HG03469 (cell line): ENCODE results near the gene STEAP4.
A peak's percentile ranks its signal among the peaks of the same experiment; 100 is the strongest.
"Not testable (repeated sequence)": the region's sequence is repeated elsewhere in the genome, so short reads cannot be mapped to it uniquely, and the experiment has no call there.

Source experiments
- ATAC-seq: cut with Tn5 transposase; IDR thresholded peaks from one replicate; pipeline ENCODE4 v1.9.1; 2021; ENCODE audit warnings: mild to moderate bottlenecking, moderate library complexity, moderate number of reproducible peaks; ENCODE audit not compliant: unreplicated experiment

The STEAP4 gene

DNA sequence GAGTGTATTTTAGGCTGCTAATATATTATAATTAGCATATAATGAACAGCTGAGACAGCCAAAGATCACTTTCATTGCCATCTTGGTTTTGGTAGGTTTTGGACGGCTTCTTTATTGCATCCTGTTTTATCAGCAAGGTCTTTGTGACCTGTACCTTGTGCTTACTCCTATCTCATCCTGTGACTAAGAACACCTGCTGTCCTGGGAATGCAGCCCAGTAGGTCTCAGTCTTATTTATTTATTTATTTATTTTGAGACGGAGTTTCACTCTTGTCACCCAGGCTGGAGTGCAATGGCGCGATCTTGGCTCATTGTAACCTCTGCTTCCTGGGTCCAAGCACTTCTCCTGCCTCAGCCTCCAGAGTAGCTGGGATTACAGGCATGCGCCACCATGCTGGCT lies 31.8 kb downstream of the STEAP4 start:
- ATAC-seq, result not testable (repeated sequence)

DNA sequence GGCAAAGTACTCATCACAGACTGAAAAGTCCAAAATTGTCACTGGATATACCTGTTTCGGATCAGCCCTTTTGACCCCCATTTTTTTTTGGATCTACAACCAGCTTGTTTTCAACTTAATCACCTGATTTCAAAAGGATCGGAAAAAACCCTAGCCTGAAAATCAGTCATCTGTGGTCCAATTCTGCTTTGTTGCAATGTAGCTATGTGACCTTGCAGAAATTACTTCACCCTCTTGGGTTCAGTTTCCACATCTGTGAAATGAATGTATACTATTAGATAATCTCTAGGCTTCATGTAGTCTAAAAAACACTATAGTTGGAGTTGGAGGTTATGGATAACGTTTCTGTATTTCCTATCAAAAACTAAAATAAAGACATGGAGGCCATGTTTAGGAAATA lies 37.1 kb downstream of the STEAP4 start:
- no peak for ATAC-seq

DNA sequence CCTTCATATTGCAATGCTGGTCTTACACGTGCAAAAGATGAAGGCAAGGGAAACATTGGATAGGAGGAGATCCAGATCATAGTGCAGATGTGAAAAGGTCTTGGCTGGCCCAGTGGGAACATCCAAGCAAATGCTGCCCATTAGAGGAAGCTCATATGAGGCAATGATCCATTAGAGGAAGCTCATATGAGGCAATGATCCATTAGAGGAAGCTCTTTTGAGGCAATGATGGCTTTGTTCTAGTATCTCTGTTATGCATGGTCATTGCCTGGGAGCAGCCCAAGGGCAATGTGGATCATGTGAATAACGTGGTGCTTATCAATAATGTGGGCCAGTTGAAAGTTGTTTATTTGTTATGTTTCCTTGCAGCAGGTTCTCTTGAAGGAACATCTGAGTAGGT lies 37.8 kb downstream of the STEAP4 start:
- no peak for ATAC-seq

DNA sequence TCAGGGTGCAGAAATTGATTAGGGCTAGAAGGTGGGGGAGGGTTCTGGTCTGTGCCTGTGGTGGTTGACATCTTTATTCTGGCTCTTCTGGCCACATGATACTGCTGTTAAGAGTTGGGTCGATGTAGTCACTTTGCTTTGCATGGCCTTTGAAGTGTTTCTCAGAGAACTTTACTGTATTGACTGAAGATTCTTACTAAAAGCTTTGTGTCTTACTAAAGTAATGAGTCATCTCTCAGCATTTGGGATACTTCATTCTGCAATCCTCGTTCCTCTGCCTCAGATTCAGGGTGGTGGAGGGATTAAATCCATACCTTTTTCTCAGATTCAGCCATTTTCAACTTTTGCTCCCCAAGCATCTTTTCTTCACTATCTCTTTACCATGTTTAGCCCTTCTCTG lies 38.6 kb downstream of the STEAP4 start:
- no peak for ATAC-seq

DNA sequence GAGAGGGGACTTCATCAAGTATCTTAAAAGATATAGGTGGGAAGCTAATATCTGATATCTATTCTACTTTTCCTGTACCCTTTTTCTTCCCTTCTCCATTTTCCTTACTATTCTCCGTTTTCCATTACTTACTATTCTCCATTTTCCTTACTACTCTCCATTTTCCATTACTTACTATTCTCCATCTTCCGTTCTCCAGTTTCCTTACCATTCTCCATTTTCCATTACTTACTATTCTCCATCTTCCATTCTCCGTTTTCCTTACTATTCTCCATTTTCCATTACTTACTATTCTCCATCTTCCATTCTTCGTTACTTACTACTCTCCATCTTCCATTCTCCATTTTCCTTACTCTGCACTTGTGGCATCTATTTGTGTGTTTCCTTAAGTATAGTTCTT lies 39.3 kb downstream of the STEAP4 start:
- no peak for ATAC-seq

DNA sequence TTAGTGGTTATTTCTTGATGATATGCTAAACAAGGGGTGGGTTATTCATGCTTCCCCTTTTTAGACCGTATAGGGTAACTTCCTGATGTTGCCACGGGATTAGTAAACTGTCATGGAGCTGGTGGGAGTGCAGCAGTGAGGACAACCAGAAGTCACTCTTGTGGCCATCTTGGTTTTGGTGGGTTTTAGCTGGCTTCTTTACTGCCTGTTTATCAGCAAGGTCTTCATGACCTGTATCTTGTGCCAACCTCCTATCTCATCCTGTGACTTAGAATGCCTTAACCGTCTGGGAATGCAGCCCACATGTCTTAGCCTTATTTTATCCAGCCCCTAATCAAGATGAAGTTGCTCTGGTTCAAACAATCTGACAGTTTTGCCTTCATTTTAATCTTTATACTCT lies 41.7 kb downstream of the STEAP4 start:
- ATAC-seq, result not testable (repeated sequence)

DNA sequence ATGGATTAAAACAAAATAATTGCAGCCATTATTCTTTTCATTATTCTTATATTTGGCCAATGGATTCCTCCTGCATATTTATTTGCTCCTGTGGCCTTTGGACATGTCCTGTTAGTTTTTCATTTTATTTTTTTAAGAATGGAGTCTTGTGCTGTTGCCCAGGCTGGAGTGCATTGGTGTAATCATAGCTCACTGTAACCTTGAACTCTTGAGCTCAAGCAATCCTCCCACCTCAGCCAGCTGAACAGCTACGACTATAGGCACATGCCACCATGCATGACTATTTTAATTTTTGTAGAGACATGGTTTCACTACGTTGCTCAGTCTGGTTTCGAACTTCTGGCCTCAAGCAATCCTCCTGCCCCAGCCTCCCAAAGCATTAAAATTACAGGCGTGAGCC lies 44.1 kb downstream of the STEAP4 start:
- ATAC-seq, result no peak

DNA sequence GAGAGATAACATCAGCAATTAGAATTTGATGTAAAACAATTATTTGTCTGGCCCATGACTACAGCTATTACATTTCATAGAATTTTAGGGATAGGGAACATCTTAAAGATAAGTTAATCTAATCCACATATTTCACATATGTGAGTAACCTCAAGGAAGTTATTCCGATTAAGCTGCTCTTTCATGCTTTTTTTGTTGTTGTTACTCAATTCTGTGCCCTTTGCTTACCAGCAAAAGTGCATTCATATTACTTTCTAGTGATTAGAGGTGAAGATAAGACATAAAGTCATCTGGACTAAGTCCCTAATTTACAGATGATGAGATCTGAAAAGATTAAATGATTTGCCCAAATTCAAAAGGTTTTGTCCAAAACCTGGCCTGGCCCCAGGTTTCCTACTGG lies 46.0 kb downstream of the STEAP4 start:
- ATAC-seq, result no peak

DNA sequence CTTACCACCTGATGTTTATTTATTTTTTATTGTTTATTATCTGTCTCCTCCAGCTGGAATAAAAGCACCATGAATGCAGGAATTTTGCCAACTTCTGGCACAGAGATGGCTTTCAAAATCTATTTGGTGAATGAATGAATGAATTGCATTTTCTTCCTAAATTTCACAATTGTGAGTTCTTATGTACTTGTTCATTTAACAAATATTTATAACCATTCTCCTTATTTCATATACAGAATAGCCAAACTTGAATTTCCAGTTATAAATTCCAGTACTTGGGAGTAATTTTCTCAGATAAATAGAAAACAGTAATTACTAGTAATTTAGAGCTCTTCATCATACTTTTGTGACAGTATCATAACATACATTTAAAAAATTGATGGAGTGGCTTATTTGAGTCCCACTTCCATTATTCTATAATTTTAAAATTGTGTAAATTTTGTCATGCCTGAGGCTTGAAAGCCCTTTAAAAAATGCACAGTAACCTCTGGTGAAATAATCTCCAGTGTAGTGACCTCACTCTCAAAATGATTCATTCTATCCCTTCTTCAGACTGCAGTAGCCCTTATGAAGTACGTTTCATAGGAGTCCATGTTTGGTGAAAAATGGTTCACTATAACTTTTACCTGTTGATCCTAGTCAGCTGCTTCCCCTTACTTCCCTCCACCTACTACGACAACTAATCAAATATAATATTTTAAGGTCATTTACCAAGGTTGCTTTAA lies 46.9 kb downstream of the STEAP4 start:
- no peak for ATAC-seq

DNA sequence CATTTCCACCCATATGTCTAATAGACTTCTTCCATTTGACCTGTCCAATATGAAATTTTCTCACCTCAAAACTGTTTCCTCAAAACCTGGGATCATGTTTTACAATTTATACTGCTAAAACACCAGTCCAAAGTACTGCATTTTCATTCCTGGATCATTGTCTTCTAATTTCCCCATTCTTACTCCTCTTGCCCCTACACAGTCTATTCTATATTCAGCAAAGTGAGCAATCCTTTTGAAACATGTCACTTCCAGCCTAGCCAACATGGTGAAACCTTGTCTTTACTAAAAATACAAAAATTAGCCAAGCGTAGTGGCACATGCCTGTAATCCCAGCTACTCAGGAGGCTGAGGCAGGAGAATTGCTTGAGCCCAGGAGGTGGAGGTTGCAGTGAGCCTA lies 48.4 kb downstream of the STEAP4 start:
- not testable (repeated sequence) for ATAC-seq

DNA sequence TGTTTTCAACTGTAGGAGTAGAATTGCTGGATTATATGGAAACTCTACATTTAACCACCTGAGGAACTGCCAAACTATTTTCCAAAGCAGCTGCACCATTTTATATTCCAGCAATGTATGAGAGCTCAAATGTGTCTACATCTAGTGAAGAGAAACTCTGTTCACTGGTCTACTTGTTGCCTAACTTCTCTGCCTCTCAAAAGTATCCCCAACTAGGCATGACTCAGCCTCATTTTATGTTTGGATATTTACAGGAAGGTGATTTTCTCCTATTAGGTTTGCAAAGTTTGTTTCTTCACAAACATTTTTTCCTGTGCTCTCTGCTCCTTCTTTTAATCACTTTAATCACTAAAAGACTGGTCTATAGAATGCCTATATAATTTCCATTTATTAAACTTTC lies 49.8 kb downstream of the STEAP4 start:
- no peak for ATAC-seq

DNA sequence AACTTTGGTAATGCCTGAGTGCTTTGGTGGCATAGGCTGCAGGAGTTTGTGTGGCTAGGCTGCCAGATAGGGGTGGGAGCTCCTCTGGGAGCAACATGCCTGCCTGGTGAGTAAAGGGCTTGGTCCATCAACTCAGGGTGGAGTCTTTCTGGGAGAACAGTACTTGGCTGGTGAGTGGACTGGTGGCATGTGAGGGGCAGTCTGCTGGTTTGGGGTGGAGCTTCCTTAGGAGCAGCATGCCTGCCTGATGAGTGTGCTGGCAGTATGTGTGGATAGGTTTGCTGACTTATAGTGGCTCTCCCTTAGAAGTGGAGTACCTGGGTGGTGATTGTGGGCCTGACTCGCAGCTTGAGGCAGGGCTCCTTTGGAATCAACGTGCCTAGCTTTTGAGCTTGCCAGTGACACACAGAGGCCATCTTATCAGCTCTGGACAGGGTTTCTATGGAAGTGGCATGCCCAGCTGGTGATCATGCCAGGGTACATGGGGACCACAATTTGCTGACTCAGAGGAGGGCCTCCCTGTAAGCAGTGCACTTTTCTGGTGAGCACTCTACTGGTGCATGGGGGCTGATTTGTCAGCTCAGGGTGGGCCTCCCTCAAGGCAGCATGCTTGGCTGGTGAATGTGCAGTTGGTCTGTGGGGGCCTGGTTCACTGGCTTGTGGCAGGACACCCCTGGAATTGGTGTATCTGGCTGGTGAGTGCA lies 51.8 kb downstream of the STEAP4 start:
- ATAC-seq, result no peak

DNA sequence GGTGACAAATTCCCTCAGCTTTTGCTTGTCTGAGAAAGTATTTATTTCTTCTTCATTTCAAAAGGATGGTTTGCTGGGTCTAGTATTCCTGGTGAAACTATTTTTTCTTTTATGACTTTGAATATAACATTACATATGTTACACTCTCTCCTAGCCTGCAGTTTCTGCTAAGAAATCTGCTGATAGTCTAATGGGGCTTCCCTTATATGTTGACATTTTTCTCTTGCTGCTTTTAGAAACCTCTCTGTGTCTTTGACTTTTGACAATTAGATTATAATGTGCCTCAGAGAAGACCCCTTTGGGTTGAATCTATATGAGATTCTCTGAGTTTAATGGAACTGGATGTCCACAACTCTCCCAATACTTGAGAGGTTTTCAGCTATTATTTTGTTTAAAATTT lies 53.1 kb downstream of the STEAP4 start:
- ATAC-seq, result no peak

DNA sequence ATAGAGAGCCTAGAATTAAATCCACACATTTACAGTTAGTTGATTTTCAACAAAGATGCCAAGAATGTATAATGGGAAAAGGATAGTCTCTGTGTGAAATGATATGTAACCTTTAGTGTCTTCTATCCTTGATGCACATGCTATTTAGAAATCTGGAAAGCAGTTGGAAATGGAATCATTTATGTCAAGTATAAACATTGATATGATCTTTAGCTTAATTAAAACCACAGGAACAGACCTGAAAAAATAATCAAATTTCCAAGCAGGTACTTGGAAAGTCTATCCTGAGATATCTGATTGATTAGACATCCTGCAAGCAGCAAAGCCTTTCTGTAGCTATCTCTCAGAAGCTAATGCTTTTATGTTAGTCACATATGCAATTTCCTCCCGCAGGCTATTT lies 62.4 kb downstream of the STEAP4 start:
- no peak for ATAC-seq

DNA sequence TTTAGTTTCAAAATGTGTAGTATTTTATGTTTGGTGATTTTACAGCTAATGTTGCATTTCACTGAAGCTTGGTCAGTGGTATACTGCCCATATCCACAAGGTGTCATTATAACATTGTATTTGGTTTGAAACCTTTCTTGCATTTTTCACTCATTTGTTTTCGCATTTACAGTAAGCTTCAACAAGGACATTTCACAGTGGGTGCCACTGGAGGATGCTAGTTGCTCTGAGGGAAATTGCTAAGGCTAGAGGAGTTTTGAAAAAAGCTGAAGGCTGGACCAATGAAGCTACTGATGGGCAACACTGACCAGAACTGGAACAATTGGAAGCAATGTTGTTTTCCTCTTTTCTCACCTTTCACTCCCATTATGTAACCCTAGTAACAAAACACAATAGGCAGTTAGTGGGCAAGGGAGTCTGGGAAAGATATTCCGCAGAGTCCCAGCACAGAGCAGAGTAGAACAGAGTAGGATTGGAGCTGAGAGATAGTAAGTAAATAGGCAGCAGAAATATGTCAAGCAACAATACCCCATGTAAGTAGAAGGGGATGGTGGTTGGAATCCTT lies 63.3 kb downstream of the STEAP4 start:
- peak; percentile 75 for ATAC-seq

DNA sequence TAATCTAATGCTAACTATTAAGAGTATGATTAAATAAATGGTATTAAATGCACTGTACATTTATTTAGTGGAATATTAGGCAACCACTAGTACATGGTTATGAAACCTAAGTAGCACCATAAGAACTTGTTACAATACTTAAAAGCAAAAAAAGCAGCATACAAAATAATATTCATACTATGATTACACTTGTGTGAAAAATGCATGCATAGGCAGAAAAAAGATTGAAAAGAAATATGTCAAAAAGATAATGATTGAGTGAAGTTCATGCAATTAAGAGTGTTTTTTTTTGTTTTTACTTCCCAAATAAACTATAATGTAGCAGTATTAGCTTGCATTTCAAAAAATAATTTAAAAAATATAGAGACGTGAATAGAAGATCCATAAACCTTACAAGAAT lies 66.8 kb downstream of the STEAP4 start:
- no peak for ATAC-seq

DNA sequence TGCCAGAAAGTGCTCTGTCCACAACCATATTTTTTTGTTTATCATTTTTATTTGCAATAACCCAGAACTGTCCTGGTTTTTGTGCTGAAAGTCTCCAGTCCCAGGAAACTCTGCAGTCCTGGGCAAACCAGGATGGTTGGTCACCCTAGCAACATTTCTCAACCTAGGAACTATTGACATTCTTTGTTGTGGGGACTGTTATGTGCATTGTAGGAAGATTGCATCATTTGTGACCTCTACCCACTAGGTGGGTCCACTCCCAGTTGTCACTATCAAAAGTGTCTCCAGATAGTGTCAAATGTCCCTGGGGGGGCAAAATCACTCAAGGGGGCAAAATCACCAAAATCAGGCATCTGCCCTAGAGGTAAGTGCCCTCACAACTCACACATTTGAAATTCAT lies 72.9 kb downstream of the STEAP4 start:
- no peak for ATAC-seq

DNA sequence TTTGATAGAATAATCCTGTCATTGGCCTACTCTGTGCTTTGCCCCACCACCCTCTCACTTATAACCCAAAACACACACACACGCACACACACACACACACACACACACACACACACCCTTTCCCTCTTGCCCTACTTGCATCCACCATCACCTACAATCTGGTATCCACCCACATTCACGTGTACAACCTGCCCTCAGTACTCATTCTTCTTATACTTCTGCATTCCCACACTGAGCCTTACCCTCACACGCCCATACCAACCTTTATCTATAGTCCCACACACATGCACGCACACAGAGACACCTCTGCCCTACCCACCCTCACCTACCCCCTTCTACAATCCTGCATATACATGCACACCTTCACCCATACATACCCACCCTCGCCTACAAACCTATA lies 76.0 kb downstream of the STEAP4 start:
- no peak for ATAC-seq

DNA sequence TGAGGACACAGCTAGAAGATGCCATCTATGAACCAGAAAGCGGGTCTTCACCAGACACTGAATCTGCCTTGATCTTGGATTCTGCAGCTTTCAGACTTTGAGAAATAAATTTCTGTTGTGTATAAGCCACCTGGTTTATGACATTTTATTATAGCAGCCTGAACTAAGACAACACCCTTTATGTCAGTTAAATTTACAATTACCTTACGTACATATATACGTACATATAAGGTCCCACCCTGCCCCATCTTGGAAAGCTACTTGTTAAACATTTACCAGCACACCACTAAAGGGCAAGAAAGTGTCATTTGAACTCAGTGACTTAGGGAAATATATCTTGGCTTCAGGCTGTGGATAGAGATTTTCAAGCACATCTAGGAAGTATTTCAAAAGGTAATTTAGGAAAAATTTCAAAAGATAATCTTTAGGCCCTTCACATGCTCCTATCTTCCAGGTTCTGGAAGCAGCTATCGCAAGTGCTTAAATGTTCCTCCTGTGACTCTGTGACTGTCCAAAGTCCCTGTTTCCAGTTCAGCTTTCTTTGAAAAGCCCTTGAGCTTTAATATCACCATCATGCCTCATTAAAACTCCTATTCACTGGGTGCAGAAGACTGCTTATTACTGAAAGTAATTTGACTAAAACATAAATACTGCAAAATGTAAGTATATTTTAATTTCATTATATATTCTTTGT lies 77.2 kb downstream of the STEAP4 start:
- ATAC-seq, result no peak

DNA sequence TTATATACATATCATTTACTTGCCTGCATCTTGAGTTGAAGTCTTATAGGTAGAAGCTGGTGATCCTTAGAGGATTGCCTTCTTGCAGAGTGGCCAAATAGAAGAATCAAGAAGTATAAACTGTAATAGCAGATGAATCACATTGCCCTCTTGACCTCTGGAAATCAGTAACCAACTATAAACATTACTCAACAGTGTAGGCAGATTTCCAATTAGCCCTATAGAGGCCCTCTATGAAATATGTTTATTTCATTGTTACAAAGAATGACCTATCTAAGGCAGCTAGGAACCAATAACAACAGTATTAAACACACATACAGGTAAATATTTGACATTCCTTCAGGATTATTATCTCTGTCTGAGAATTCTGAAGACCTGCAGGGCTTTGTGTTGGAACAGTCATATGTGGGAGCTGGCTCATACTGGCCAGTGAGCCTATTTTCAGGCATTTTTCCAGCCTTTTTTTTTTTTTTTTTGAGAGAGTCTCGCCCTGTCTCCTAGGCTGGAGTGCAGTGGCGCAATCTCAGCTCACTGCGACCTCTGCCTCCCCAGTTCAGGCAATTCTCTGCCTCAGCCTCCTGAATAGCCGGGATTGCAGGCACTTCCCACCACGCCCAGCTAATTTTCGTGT lies 79.7 kb downstream of the STEAP4 start:
- ATAC-seq, result no peak

DNA sequence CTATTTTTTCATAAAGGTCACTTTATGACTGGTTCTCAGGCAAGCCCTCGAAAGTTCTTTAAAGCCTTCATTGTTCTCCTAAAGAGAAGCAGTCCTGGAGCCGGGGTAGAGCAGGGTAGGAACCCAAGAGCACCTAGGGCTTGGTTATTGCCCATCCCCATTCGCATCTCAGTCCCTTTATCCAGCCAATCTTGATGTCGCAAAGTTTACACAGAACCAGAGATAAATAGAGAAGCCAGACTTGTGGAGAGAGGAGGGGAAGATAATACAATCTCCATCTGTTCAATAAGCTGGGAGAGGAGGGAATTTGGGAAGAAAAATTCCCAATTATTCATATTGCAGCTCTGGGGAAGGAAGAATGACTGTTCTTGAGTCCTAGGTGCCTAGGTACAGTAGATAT lies 80.5 kb downstream of the STEAP4 start:
- no peak for ATAC-seq
